HepG2 (cell line): ENCODE results near the gene FRMD5. TPM values are rescaled to one million over a fixed set of nuclear protein-coding genes. Genes with fewer than 3 reads are reported as not detected.

Experiments
- CENPX ChIP-seq: sonication (generic); formaldehyde crosslinking; IDR thresholded peaks from 2 replicates; pipeline ENCODE4 v1.9.0; 2021; ENCODE audit warnings: mild to moderate bottlenecking, missing genetic modification reagents, moderate library complexity
- ELK4 ChIP-seq: sonication (generic); formaldehyde crosslinking; IDR thresholded peaks from 2 replicates; pipeline ENCODE4 v1.9.0; 2021; ENCODE audit warnings: missing genetic modification reagents, borderline replicate concordance
- ETV5 ChIP-seq: IDR thresholded peaks from 2 replicates; pipeline ENCODE4 v1.6.1; 2018; ENCODE audit warnings: missing biosample characterization, missing genetic modification reagents, inconsistent platforms, borderline replicate concordance
- HES4 ChIP-seq: sonication (generic); formaldehyde crosslinking; IDR thresholded peaks from 2 replicates; pipeline ENCODE4 v1.9.0; 2021; ENCODE audit warnings: mild to moderate bottlenecking, missing genetic modification reagents, borderline replicate concordance
- IKZF1 ChIP-seq: fragments of 450-650 bp; IDR thresholded peaks from 2 replicates; pipeline ENCODE4 v1.7.1; 2016
- MTERF4 ChIP-seq: sonication (generic); formaldehyde crosslinking; IDR thresholded peaks from 2 replicates; pipeline ENCODE4 v1.8.0; 2023; ENCODE audit warnings: mild to moderate bottlenecking, missing genetic modification reagents
- RAD21 ChIP-seq: fragments of 450-650 bp; formaldehyde crosslinking; IDR thresholded peaks from 2 replicates; pipeline ENCODE4 v1.5.0; 2020; ENCODE audit warnings: mild to moderate bottlenecking
- SIX4 ChIP-seq: sonication (generic); formaldehyde crosslinking; IDR thresholded peaks from 2 replicates; pipeline ENCODE4 v1.4.0; 2020; ENCODE audit warnings: missing genetic modification reagents
- TBL1XR1 ChIP-seq: fragments of 150-350 bp; IDR thresholded peaks from 2 replicates; pipeline ENCODE4 v1.6.1; 2014; ENCODE audit warnings: borderline replicate concordance, low read length; ENCODE audit not compliant: partially characterized antibody
- YEATS2 ChIP-seq: sonication (generic); formaldehyde crosslinking; IDR thresholded peaks from 2 replicates; pipeline ENCODE4 v1.4.0; 2020; ENCODE audit warnings: missing genetic modification reagents, borderline replicate concordance
- YY1 ChIP-seq: IDR thresholded peaks from 2 replicates; pipeline ENCODE4 v1.6.1; 2011; ENCODE audit warnings: low read length, low read depth, moderate library complexity, mild to moderate bottlenecking; ENCODE audit not compliant: insufficient read depth, insufficient replicate concordance
- ZBTB46 ChIP-seq: sonication (generic); formaldehyde crosslinking; IDR thresholded peaks from 2 replicates; pipeline ENCODE4 v1.4.0; 2020; ENCODE audit warnings: mild to moderate bottlenecking, missing genetic modification reagents, borderline replicate concordance
- ZFP37 ChIP-seq: sonication (generic); formaldehyde crosslinking; IDR thresholded peaks from 2 replicates; pipeline ENCODE4 v1.4.0; 2020; ENCODE audit warnings: missing genetic modification reagents, borderline replicate concordance
- ZFP82 ChIP-seq: sonication (generic); formaldehyde crosslinking; IDR thresholded peaks from 2 replicates; pipeline ENCODE4 v1.5.1; 2020; ENCODE audit warnings: mild to moderate bottlenecking, missing genetic modification reagents, borderline replicate concordance
- ZMYM3 ChIP-seq: sonication (generic); formaldehyde crosslinking; IDR thresholded peaks from 2 replicates; pipeline ENCODE4 v1.5.1; 2020; ENCODE audit warnings: mild to moderate bottlenecking, missing genetic modification reagents
- ZNF224 ChIP-seq: sonication (generic); formaldehyde crosslinking; IDR thresholded peaks from 2 replicates; pipeline ENCODE4 v1.5.0; 2020; ENCODE audit warnings: mild to moderate bottlenecking, missing genetic modification reagents
- polyA plus RNA-seq, 8 experiments: library from polyadenylated mRNA; depleted of rRNA in 3 of 8; stranded (reverse) in 7 of 8; unstranded in 1 of 8; fragments of >200 nt; fragmentation: Illumina TruSeq in 4 of 8; extraction: Trizol in 4 of 8; gene quantifications; 2 replicates each; pipeline versions ENCODE4 v1.2.1 to v1.2.3, GENCODE V29; 2011 to 2016; ENCODE audit warnings: low read depth in 4 of 8, missing spikeins in 1 of 8, mixed read lengths in 1 of 8; ENCODE audit not compliant: insufficient read depth in 1 of 8
- total RNA-seq, 5 experiments: library from RNA; depleted of rRNA; stranded (reverse); fragments of >200 nt; fragmentation: Illumina TruSeq; extraction: Trizol; gene quantifications; 2 replicates each; pipeline ENCODE4 v1.2.3, GENCODE V29; 2016; ENCODE audit warnings: low read depth in 1 of 5
- TF ChIP-seq, protein P1 (sequence below): sonication (generic); formaldehyde crosslinking; IDR thresholded peaks from 2 replicates; pipeline ENCODE4 v1.4.0; 2020; ENCODE audit warnings: mild to moderate bottlenecking, missing genetic modification reagents
- TF ChIP-seq, protein P2 (sequence below): sonication (generic); formaldehyde crosslinking; IDR thresholded peaks from 2 replicates; pipeline ENCODE4 v1.4.0; 2020; ENCODE audit warnings: missing genetic modification reagents, mild to moderate bottlenecking, borderline replicate concordance
- TF ChIP-seq, protein P3 (sequence below): sonication (generic); formaldehyde crosslinking; IDR thresholded peaks from 2 replicates; pipeline ENCODE4 v1.8.0; 2022; ENCODE audit warnings: low read depth, missing genetic modification reagents

The FRMD5 gene
- total and polyA plus RNA-seq, 2 of the 13 experiments (the other 11 are each of a cell fraction or from before 2014, with no cell fraction given), result 0.93 to 1.5 TPM

- TF ChIP-seq, protein P1, sequence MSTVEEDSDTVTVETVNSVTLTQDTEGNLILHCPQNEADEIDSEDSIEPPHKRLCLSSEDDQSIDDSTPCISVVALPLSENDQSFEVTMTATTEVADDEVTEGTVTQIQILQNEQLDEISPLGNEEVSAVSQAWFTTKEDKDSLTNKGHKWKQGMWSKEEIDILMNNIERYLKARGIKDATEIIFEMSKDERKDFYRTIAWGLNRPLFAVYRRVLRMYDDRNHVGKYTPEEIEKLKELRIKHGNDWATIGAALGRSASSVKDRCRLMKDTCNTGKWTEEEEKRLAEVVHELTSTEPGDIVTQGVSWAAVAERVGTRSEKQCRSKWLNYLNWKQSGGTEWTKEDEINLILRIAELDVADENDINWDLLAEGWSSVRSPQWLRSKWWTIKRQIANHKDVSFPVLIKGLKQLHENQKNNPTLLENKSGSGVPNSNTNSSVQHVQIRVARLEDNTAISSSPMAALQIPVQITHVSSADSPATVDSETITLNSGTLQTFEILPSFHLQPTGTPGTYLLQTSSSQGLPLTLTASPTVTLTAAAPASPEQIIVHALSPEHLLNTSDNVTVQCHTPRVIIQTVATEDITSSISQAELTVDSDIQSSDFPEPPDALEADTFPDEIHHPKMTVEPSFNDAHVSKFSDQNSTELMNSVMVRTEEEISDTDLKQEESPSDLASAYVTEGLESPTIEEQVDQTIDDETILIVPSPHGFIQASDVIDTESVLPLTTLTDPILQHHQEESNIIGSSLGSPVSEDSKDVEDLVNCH, result no peak
- TF ChIP-seq ZNF224 (no peak), ZFP37 (no peak), ETV5 (CRISPR knock-in tag) (peak; percentile 90), YY1 (peak; percentile 25), ELK4 (CRISPR knock-in tag) (no peak), CENPX (CRISPR knock-in tag) (no peak), SIX4 (CRISPR knock-in tag) (peak; percentile 48; the same call in 1 of the 2 replicates), TBL1XR1 (no peak), IKZF1 (no peak), MTERF4 (CRISPR knock-in tag) (peak; percentile 45; the same call in 1 of the 2 replicates), ZFP82 (no peak), ZBTB46 (CRISPR knock-in tag) (no peak), ZMYM3 (peak; percentile 57; the same call in 1 of the 2 replicates), YEATS2 (CRISPR knock-in tag) (peak; percentile 92; the same call in 1 of the 2 replicates), HES4 (CRISPR knock-in tag) (0 out of 2 replicates have a peak, but pooled peaks have one; percentile 28), RAD21 (CRISPR knock-in tag) (no peak)
- TF ChIP-seq, protein P2, sequence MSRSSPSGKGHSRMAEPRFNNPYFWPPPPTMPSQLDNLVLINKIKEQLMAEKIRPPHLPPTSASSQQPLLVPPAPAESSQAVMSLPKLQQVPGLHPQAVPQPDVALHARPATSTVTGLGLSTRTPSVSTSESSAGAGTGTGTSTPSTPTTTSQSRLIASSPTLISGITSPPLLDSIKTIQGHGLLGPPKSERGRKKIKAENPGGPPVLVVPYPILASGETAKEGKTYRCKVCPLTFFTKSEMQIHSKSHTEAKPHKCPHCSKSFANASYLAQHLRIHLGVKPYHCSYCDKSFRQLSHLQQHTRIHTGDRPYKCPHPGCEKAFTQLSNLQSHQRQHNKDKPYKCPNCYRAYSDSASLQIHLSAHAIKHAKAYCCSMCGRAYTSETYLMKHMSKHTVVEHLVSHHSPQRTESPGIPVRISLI, result no peak
- TF ChIP-seq, protein P3, sequence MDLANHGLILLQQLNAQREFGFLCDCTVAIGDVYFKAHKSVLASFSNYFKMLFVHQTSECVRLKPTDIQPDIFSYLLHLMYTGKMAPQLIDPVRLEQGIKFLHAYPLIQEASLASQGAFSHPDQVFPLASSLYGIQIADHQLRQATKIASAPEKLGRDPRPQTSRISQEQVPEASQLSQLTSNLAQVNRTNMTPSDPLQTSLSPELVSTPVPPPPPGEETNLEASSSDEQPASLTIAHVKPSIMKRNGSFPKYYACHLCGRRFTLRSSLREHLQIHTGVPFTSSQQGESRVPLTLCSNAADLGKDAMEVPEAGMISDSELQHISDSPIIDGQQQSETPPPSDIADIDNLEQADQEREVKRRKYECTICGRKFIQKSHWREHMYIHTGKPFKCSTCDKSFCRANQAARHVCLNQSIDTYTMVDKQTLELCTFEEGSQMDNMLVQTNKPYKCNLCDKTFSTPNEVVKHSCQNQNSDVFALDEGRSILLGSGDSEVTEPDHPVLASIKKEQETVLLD (CRISPR knock-in tag), result no peak; the same call in 1 of the 2 replicates
These were observed 370.5 kb downstream of the FRMD5 start, which contains the start of gene MFAP1 (continued) for GRCh38 chr15:43824302-43825246.
